Keratinocyte (primary cell): ENCODE measurements around the gene KLF16.

ENCODE experiments used
- CTCF ChIP-seq, 3 experiments: IDR thresholded peaks in 1 of 3; conservative IDR thresholded peaks in 1 of 3; optimal IDR thresholded peaks in 1 of 3; 2 replicates in 2 of 3; 3 replicates in 1 of 3; pipeline versions ENCODE3 to v1.5.1; 2011; ENCODE audit warnings: low read length in 3 of 3, mild to moderate bottlenecking in 3 of 3, moderate library complexity in 2 of 3, control low read depth in 1 of 3, inconsistent platforms in 1 of 3; ENCODE audit not compliant: insufficient read depth in 2 of 3; ENCODE audit errors: extremely low read depth in 1 of 3
- EZH2 ChIP-seq: IDR thresholded peaks from one replicate; pipeline ENCODE4 v1.6.1; 2012; ENCODE audit warnings: inconsistent platforms, mild to moderate bottlenecking, low read length, moderate library complexity

GRCh38 chr19:1809678-1810077 lies 53.7 kb downstream of the KLF16 start:
- TF ChIP-seq EZH2, result no peak
- TF ChIP-seq CTCF (optimal IDR thresholded peaks at IDR 0.05 in 1 of 3, IDR thresholded peaks at IDR 0.05 in 1 of 3, conservative IDR thresholded peaks at IDR 0.05 in 1 of 3; ENCODE audit: extremely low read depth in 1 of 3, insufficient read depth in 2 of 3, low read length in 3 of 3), result no peak
